Mononuclear cell (primary cell): ENCODE data around the gene BRD1. TPM values are rescaled to one million over a fixed set of nuclear protein-coding genes. Genes with fewer than 3 reads are reported as not detected.
"Not testable (repeated sequence)": the region's sequence is repeated elsewhere in the genome, so short reads cannot be mapped to it uniquely, and the experiment has no call there.

Source experiments
- H3K27me3 ChIP-seq: 2 replicates; pipeline ENCODE4 v1.6.0; 2011; ENCODE audit warnings: low read length, control low read depth; ENCODE audit not compliant: insufficient read depth
- H3K4me1 ChIP-seq: 2 replicates; pipeline ENCODE4 v1.5.1; 2011; ENCODE audit warnings: mild to moderate bottlenecking, low read length, control low read depth; ENCODE audit not compliant: insufficient read depth
- H3K4me3 ChIP-seq: 2 replicates; pipeline ENCODE4 v1.5.1; 2011; ENCODE audit warnings: mild to moderate bottlenecking, low read length, moderate library complexity
- H3K9me3 ChIP-seq: 2 replicates; pipeline ENCODE4 v1.5.1; 2011; ENCODE audit warnings: low read depth, mild to moderate bottlenecking, control low read depth, low read length
- total RNA-seq: library from RNA; depleted of rRNA; stranded (reverse); fragments of >200 nt; gene quantifications from one replicate; pipeline ENCODE4 v1.2.3, GENCODE V29; 2012

BRD1 gene
- total RNA-seq, 1 donor = 85.1 TPM

DNA sequence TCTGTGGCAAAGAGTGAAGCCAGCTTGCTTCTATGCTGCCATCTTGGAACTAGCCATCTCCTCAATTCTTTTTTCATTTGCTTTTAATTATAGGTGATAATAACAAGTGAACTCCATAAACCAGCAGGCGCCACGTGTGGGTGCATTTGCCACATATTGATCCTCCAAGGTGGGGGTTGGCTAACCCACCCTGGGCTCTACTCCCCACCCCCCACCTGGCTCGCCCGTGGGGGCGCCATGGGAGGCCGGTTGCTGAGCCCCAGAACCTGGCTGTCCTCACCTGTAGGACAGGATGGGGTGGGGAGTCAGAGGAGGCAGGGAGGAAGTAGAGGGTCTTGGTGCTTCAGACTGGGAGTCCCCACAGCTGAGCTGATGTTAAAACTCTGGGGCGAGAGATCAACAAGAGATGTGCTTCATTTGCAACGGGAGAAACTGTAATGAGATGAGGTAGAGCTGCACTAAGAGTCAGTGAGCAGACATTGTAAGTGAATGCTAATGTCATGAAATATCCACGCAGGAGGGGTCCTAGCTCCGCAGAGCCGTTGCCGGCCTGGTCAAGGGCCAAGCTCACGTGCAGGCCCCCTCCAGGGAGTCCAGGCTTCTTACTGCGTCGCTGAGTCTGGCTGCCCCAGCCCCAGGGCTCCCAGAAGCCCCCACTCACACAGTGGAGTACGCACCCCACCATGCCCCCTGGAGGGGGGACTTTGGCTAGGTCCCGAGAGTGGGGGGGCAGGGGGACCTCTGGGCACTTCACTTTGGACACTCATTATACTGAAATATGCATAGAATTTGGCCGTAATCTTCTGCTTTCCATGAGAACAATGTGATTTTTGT, 59.4 kb downstream of the BRD1 start:
- H3K4me3 ChIP-seq = no peak overlapping the region
- no peaks in the 10 kb centered on the region for H3K4me1 ChIP-seq
- H3K9me3 ChIP-seq = no peaks in the 10 kb centered on the region
- no peaks in the 10 kb centered on the region for H3K27me3 ChIP-seq

DNA sequence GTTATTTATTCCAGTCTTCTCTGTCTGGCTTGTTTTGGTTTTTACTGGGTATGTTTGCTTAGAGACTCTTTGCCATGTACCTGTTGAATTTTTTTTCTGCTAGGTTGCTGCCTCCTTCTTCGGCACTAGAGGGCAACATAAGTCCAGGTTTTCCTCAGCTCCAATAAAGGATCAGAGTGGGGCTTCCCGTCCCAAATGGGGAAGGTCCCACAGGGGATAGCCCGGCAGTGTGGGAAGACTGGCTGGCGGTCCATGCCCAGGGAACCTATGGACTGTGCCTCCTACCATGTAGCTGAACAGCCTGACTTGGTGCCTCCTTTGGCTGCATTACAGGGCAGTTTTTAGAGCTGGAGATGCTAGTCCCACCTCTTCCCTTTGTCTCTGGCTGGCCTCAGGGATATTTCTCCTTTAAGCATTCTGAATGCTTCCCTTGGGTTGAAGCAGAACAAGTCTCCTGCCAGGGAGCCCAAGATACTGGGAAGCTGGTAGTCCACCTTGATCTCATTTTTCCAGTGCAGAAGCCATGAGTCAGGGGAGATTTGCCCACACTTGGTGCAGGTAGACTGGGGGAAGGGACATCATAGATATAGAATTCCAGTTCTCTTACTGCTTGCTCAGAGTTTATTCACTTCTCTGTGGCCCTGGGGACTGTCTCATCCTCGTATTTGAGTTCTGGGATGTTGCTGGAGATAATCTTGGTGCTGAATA, 60.2 kb downstream of the BRD1 start:
- Histone ChIP-seq H3K4me3 (no peak overlapping the region), H3K9me3 (no peaks in the 10 kb centered on the region), H3K27me3 (no peaks in the 10 kb centered on the region), H3K4me1 (no peaks in the 10 kb centered on the region)

- Histone ChIP-seq H3K27me3 (no peaks in the 10 kb centered on the region), H3K9me3 (no peaks in the 10 kb centered on the region), H3K4me1 (peaks cover 5% of the 10 kb centered on the region), H3K4me3 (no peak overlapping the region)
Measured at GRCh38 chr22:49765951-49766350, 61.7 kb downstream of the BRD1 start.

- H3K27me3 ChIP-seq = no peaks in the 10 kb centered on the region
Measured at GRCh38 chr22:49765091-49765771, 62.4 kb downstream of the BRD1 start.

DNA sequence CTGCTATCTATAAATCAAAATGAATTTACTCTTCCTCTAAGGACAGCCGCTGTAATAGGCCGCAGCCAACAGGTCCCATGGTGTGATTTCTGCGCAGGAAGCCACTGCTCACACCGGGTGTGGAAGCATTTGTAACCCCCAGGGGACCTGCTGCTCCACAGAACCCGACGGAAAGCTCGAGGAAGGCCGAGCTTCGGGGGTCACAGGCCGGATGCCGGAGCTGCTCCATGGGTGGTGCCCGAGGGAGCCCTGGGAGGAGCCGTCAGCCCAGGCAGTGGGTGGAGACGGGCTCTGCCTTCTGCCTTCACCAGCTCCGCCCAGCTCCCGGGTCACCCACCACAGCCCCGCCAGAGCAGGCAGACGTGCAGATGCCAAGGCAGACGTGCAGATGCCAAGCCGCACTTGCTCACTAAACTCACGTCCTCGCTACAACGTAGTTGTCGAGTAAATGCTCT, 63.5 kb downstream of the BRD1 start:
- H3K4me3 ChIP-seq = no peak overlapping the region
- H3K4me1 ChIP-seq = peaks cover 10% of the 10 kb centered on the region
- no peaks in the 10 kb centered on the region for H3K9me3 ChIP-seq

More at GRCh38 chr22:49765091-49765771, 62.4 kb downstream of the BRD1 start:
- H3K9me3 ChIP-seq = no peaks in the 10 kb centered on the region
- H3K4me1 ChIP-seq = peaks cover 10% of the 10 kb centered on the region
- H3K4me3 ChIP-seq = no peak overlapping the region

GRCh38 chr22:49763696-49764095, 64.0 kb downstream of the BRD1 start:
- H3K9me3 ChIP-seq = no peaks in the 10 kb centered on the region
- H3K27me3 ChIP-seq = no peaks in the 10 kb centered on the region
- H3K4me3 ChIP-seq = no peak overlapping the region
- H3K4me1 ChIP-seq = peaks cover 10% of the 10 kb centered on the region

More for the DNA sequence above, 63.5 kb downstream of the BRD1 start:
- H3K27me3 ChIP-seq = no peaks in the 10 kb centered on the region

- Histone ChIP-seq H3K4me1 (peaks cover 10% of the 10 kb centered on the region), H3K9me3 (no peaks in the 10 kb centered on the region), H3K4me3 (no peak overlapping the region), H3K27me3 (no peaks in the 10 kb centered on the region)
Measured at GRCh38 chr22:49763138-49763537, 64.5 kb downstream of the BRD1 start.

GRCh38 chr22:49762571-49762970, 65.1 kb downstream of the BRD1 start:
- not testable (repeated sequence) for H3K4me3 ChIP-seq, H3K27me3 ChIP-seq

DNA sequence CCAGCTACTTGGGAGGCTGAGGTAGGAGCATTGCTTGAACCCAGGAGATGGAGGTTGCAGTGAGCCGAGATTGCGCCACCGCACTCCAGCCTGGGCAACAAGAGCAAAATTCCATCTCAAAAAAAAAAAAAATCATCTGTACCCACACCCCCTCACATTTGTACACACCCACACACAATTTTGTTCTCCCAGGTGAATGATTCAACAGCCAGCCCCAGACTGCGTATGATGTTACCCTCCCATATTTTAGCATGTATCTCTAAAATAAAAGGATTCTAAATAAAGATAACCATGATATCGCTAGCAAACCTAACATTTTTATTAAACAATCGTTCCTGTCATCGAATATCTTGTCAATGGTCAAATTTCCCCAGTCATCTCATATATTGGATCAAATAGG, 65.8 kb downstream of the BRD1 start:
- Histone ChIP-seq H3K4me1 (peaks cover 10% of the 10 kb centered on the region), H3K27me3 (no peaks in the 10 kb centered on the region), H3K9me3 (no peaks in the 10 kb centered on the region), H3K4me3 (no peak overlapping the region)

More at GRCh38 chr22:49762571-49762970, 65.1 kb downstream of the BRD1 start:
- H3K9me3 ChIP-seq, H3K4me1 ChIP-seq: not testable (repeated sequence)

DNA sequence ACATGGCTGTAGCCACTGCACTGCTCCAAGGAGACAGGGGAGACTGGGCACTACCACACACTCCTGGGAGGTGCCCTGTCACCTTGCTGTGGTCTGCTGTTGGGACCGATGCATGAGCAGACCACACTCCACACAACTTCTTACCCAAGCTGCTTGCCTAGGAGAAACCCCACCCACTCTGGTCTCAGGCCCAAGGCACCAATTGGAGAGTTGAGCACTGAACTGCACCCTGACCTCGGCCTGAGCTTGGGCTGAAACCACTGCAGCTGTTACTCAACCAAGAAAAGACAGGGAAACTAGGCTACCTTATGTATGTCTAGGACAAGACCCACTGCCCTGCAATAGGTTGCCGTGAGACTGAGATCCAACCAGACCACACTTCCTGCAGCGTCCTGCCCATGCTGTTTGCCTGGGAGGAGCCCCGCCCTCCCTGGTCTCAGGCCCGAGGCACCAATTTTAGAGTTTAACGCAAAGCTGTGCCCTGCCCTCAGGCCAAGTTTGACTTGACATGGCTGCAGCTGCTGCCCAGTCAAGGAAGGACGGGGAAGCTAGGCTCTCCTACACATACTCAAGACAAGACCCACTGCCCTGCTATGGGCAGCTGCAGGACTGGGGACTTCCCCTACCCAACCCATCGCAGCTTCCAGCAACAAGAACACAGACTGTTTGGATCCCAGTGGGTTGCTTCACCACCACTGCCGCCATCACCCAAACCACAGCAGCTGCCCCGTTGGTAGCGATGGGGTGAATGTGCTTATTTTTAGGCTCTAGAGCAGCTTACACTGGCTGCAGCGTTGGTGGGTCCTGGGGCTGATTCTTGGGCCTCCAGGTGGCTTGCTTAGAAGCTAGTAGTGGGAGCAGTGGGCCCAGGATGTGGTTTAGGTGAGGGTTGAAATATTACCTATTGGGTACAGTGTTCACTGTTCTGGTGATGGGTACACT, 66.8 kb downstream of the BRD1 start:
- Histone ChIP-seq H3K4me1 (peaks cover 10% of the 10 kb centered on the region), H3K4me3 (no peak overlapping the region), H3K27me3 (no peaks in the 10 kb centered on the region), H3K9me3 (no peaks in the 10 kb centered on the region)

DNA sequence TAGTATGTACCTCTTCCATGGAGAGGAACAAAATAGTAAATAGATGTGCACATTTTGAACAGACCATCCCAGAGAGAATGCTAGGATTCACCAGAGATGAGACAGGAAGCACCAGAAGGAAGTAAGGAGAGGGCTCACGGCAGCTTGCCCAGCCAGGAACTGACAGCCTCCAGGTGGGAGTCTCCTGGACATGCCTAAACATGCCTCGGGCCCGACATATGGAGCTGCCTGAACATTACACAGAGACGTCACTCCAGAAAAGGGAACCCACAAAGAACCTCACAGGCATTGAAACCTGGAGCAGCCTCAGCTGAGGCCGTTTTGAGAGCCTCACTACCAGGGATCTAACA, 67.4 kb downstream of the BRD1 start:
- Histone ChIP-seq H3K27me3 (no peaks in the 10 kb centered on the region), H3K4me1 (peaks cover 10% of the 10 kb centered on the region), H3K4me3 (no peak overlapping the region), H3K9me3 (no peaks in the 10 kb centered on the region)

- Histone ChIP-seq H3K4me1 (peaks cover 10% of the 10 kb centered on the region), H3K27me3 (no peaks in the 10 kb centered on the region), H3K4me3 (no peak overlapping the region), H3K9me3 (no peaks in the 10 kb centered on the region)
Measured at GRCh38 chr22:49756676-49757075, 71.0 kb downstream of the BRD1 start.

GRCh38 chr22:49756201-49756600, 71.5 kb downstream of the BRD1 start:
- Histone ChIP-seq H3K4me1 (peaks cover 8% of the 10 kb centered on the region), H3K4me3 (no peak overlapping the region), H3K9me3 (no peaks in the 10 kb centered on the region), H3K27me3 (no peaks in the 10 kb centered on the region)

GRCh38 chr22:49755631-49756001, 72.1 kb downstream of the BRD1 start:
- Histone ChIP-seq H3K4me3 (no peak overlapping the region), H3K4me1 (peaks cover 2% of the 10 kb centered on the region), H3K27me3 (no peaks in the 10 kb centered on the region), H3K9me3 (no peaks in the 10 kb centered on the region)
